Vagina (tissue), 2 donors: ENCODE data around the gene VRK1. TPM values are rescaled to one million over a fixed set of nuclear protein-coding genes. Genes with fewer than 3 reads are reported as not detected.

Experiments used
- DNase-seq, 2 donors: peaks; one replicate each; pipeline ENCODE4 v3.0.0-alpha.2; 2017; ENCODE audit errors: extremely low spot score in 2 of 2
- H3K27ac ChIP-seq: fragments of 200-600 bp; sonication (generic); one replicate; pipeline ENCODE4 v1.5.1; 2019
- H3K27me3 ChIP-seq: fragments of 200-600 bp; sonication (generic); one replicate; pipeline ENCODE4 v1.5.1; 2019
- H3K36me3 ChIP-seq, 2 donors: fragments of 200-600 bp; sonication (generic); one replicate each; pipeline ENCODE4 v1.5.1; 2017 to 2019
- H3K4me1 ChIP-seq: fragments of 200-600 bp; sonication (generic); one replicate; pipeline ENCODE4 v1.5.1; 2019
- H3K4me3 ChIP-seq, 2 donors: fragments of 200-600 bp; sonication (generic); 1 replicate in 1 of 2; 2 replicates in 1 of 2; pipeline ENCODE4 v1.5.1; 2016 to 2019
- H3K9me3 ChIP-seq: fragments of 200-600 bp; sonication (generic); one replicate; pipeline ENCODE4 v1.5.1; 2019
- POLR2A ChIP-seq, 2 donors: fragments of 450-650 bp; IDR thresholded peaks; one replicate each; pipeline ENCODE4 v1.6.1; 2017; ENCODE audit warnings: antibody characterized with exemption in 2 of 2, mild to moderate bottlenecking in 2 of 2, moderate library complexity in 2 of 2
- POLR2AphosphoS5 ChIP-seq, 2 donors: sonication (generic); formaldehyde crosslinking; IDR thresholded peaks; one replicate each; pipeline ENCODE4 v1.9.0; 2017; ENCODE audit warnings: antibody characterized with exemption in 2 of 2, mild to moderate bottlenecking in 2 of 2, low read depth in 1 of 2; ENCODE audit not compliant: insufficient read depth in 1 of 2
- intact Hi-C: fragments of 100-400 bp; cut with DNase I; formaldehyde crosslinking; loops from one replicate; pipeline ENCODE4 v1.15.1; 2023
- total RNA-seq: library from RNA; depleted of rRNA; stranded (reverse); fragments of >200 nt; gene quantifications from one replicate; pipeline ENCODE4 v1.2.3, GENCODE V29; 2016
- TF ChIP-seq, protein P1 (sequence below), 3 experiments: fragments of 450-650 bp in 2 of 3; fragments of 200-600 bp in 1 of 3; sonication (generic) in 1 of 3; IDR thresholded peaks; one replicate each; pipeline ENCODE4 v1.5.1; 2017 to 2019; ENCODE audit warnings: antibody characterized with exemption in 3 of 3, mild to moderate bottlenecking in 2 of 3, moderate library complexity in 2 of 3

The VRK1 gene
- total RNA-seq, 1 donor from 2014 or later = 10.1 TPM

GRCh38 chr14:96893966-96894622 lies 96.9 kb downstream of the VRK1 start:
- no peak overlapping the region for H3K27ac ChIP-seq
- TF ChIP-seq POLR2AphosphoS5 (IDR thresholded peaks at IDR 0.05; ENCODE audit: insufficient read depth in 1 of 2, low read depth in 1 of 2) (no peak), POLR2A (IDR thresholded peaks at IDR 0.05) (no peak)
- TF ChIP-seq, protein P1, sequence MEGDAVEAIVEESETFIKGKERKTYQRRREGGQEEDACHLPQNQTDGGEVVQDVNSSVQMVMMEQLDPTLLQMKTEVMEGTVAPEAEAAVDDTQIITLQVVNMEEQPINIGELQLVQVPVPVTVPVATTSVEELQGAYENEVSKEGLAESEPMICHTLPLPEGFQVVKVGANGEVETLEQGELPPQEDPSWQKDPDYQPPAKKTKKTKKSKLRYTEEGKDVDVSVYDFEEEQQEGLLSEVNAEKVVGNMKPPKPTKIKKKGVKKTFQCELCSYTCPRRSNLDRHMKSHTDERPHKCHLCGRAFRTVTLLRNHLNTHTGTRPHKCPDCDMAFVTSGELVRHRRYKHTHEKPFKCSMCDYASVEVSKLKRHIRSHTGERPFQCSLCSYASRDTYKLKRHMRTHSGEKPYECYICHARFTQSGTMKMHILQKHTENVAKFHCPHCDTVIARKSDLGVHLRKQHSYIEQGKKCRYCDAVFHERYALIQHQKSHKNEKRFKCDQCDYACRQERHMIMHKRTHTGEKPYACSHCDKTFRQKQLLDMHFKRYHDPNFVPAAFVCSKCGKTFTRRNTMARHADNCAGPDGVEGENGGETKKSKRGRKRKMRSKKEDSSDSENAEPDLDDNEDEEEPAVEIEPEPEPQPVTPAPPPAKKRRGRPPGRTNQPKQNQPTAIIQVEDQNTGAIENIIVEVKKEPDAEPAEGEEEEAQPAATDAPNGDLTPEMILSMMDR (IDR thresholded peaks at IDR 0.05) = no peak
- DNase-seq = no peak
- H3K27me3 ChIP-seq = no peaks in the 10 kb centered on the region
- no peak overlapping the region for H3K4me3 ChIP-seq
- no peaks in the 10 kb centered on the region for H3K9me3 ChIP-seq
- no peaks in the 10 kb centered on the region for H3K4me1 ChIP-seq
- intact Hi-C loops = no loop called here
- no peaks in the 10 kb centered on the region for H3K36me3 ChIP-seq

GRCh38 chr14:96894966-96895365 lies 97.8 kb downstream of the VRK1 start:
- no peak for DNase-seq
- no peaks in the 10 kb centered on the region for H3K27me3 ChIP-seq
- H3K36me3 ChIP-seq = no peaks in the 10 kb centered on the region
- intact Hi-C loops = no loop called here
- TF ChIP-seq, protein P1 (IDR thresholded peaks at IDR 0.05) = no peak
- TF ChIP-seq POLR2AphosphoS5 (IDR thresholded peaks at IDR 0.05; ENCODE audit: insufficient read depth in 1 of 2, low read depth in 1 of 2) = no peak
- no peak for TF ChIP-seq POLR2A (IDR thresholded peaks at IDR 0.05)
- H3K4me3 ChIP-seq = no peak overlapping the region
- no peaks in the 10 kb centered on the region for H3K9me3 ChIP-seq
- H3K27ac ChIP-seq = no peak overlapping the region
- H3K4me1 ChIP-seq = no peaks in the 10 kb centered on the region

- no peak overlapping the region for H3K4me3 ChIP-seq
- no peaks in the 10 kb centered on the region for H3K9me3 ChIP-seq
- H3K27me3 ChIP-seq = no peaks in the 10 kb centered on the region
- H3K27ac ChIP-seq = no peak overlapping the region
- no peaks in the 10 kb centered on the region for H3K36me3 ChIP-seq
- TF ChIP-seq POLR2AphosphoS5 (IDR thresholded peaks at IDR 0.05; ENCODE audit: insufficient read depth in 1 of 2, low read depth in 1 of 2) (no peak), POLR2A (IDR thresholded peaks at IDR 0.05) (no peak)
- TF ChIP-seq, protein P1 (IDR thresholded peaks at IDR 0.05) = no peak
- DNase-seq = no peak
- no peaks in the 10 kb centered on the region for H3K4me1 ChIP-seq
- intact Hi-C loops = no loop called here
These were observed 98.6 kb downstream of the VRK1 start for GRCh38 chr14:96895658-96896271.

- peak in 1 of 2 donors; percentile 22 for DNase-seq
- H3K4me1 ChIP-seq = no peaks in the 10 kb centered on the region
- H3K4me3 ChIP-seq = no peak overlapping the region
- TF ChIP-seq POLR2AphosphoS5 (IDR thresholded peaks at IDR 0.05; ENCODE audit: insufficient read depth in 1 of 2, low read depth in 1 of 2) (no peak), POLR2A (IDR thresholded peaks at IDR 0.05) (no peak)
- TF ChIP-seq, protein P1 (IDR thresholded peaks at IDR 0.05) = no peak
- no peaks in the 10 kb centered on the region for H3K9me3 ChIP-seq
- H3K36me3 ChIP-seq = no peaks in the 10 kb centered on the region
- intact Hi-C loops = no loop called here
- no peaks in the 10 kb centered on the region for H3K27me3 ChIP-seq
- no peak overlapping the region for H3K27ac ChIP-seq
These were observed 100.0 kb downstream of the VRK1 start for GRCh38 chr14:96897184-96897583.

DNA sequence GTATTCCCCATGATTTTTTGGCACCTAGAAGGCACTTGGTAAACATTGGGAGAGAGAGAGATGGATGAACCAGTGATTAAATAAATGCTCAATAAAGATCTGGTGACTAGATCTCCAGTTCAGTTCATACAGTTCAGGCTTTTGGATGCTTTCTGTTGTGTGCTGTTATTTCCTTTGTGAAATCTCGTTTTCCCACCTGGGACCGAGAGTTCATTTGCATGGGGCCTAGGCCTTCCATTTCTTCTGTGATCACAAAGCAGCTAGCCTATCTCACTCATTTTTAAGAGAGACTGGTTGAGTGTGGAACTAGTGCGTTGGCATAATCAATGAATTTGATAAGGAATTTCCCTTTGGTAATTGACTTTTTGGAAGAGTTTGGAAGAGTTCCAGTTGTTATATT lies 104.0 kb downstream of the VRK1 start:
- Histone ChIP-seq H3K27ac (no peak overlapping the region), H3K9me3 (no peaks in the 10 kb centered on the region), H3K4me3 (no peak overlapping the region), H3K27me3 (no peaks in the 10 kb centered on the region), H3K36me3 (no peaks in the 10 kb centered on the region), H3K4me1 (no peaks in the 10 kb centered on the region)
- peak in 1 of 2 donors; percentile 4 for DNase-seq
- TF ChIP-seq, protein P1 (IDR thresholded peaks at IDR 0.05) = no peak
- TF ChIP-seq POLR2A (IDR thresholded peaks at IDR 0.05) (no peak), POLR2AphosphoS5 (IDR thresholded peaks at IDR 0.05; ENCODE audit: insufficient read depth in 1 of 2, low read depth in 1 of 2) (no peak)
- intact Hi-C loops = no loop called here
